Ammon's horn (tissue), 1 donor: Measurements from ENCODE around the gene STK32B.

Source experiments
- DNase-seq: peaks from one replicate; pipeline ENCODE4 v3.0.0-alpha.2; 2016; ENCODE audit warnings: low spot score

The STK32B gene

DNA sequence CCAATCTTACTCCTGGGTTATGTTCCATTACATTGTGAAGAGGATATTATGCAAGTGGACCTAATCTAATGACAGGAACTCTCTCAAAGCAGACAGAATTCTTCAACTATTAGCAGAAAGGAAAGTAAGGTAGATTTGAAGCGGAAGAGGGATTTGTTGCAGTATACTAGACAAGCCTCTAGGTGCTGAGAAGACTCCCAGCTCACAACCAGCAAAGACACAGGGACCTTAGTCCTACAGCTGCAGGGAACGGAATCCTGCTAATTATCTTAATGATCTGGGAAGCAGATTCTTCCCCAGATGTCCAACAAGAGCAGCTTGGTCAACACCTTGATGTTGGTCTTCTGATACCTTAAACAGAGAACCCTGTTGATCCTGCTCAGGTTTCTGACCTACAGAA lies 73.6 kb downstream of the STK32B start:
- no peak for DNase-seq

GRCh38 chr4:5125321-5125720 lies 74.0 kb downstream of the STK32B start:
- DNase-seq = no peak

- DNase-seq = no peak
Measured at GRCh38 chr4:5126231-5126630, 75.0 kb downstream of the STK32B start.

DNA sequence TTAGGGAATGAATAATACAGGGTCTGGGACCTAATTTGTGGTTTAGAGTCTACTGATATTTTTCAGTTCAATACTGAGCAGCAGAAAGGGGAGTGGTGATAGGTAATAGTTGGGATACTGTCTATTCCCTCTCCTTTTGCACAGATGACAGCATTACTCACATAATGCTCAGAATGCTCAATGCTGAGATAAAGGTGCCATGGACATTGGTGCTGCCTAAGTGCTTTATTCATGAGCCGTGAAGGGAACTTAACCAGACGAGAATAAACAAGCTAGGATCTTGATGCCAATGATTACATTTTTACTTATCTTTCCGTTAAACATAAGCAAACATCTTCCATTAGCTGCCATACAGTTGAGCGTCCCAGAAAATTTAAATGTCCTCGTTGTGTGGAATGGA lies 75.6 kb downstream of the STK32B start:
- DNase-seq = no peak

DNA sequence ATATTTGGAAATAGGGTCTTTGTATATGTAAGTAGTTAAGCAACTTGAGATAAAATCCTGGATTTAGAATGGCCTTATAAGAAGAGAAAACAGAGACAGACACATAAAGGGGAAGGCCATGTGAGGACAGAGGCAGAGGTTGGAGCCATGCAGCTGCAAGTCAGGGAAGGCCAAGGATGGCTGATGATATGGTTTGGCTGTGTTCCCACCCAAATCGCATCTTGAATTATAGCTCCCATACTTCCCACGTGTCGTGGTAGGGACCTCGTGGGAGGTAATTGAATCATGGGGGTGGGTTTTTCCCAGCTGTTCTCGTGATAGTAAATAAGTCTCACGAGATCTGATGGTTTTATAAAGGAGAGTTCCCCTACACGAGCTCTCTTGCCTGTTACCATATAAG lies 76.3 kb downstream of the STK32B start:
- no peak for DNase-seq

- DNase-seq = no peak
Measured at GRCh38 chr4:5128569-5128968, 77.3 kb downstream of the STK32B start.

- DNase-seq = no peak
Measured at GRCh38 chr4:5133201-5133600, 81.9 kb downstream of the STK32B start.

DNA sequence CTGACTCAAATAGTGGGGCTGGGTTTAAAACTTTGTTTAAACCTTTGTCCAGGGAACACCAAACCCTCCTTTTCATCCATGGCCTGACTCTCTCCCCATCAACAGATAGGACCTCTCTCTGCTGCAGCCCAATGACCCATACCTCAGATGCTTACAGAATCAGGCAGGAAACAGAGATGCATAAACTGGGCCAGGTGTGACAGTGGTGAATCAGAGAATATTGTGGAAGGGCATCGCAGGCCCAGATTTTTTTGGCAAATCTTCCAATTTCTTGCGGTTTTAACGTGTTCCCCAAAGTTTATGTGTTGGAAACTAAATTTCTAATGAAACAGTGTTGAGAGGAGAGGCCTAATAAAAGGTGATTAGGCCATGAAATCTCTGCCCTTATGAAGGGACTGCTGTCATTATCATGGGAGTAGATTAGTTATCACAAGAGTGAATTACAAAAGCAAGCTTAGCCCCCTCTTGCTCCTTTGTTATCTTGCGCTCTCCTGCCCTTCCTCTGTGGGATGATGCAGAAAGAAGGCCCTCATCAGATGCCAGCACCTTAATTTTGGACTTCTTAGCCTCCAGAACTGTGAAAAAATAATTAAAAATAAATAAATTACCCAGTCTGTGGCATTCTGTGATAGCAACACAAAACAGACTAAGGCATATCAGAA lies 82.8 kb downstream of the STK32B start:
- no peak for DNase-seq

DNA sequence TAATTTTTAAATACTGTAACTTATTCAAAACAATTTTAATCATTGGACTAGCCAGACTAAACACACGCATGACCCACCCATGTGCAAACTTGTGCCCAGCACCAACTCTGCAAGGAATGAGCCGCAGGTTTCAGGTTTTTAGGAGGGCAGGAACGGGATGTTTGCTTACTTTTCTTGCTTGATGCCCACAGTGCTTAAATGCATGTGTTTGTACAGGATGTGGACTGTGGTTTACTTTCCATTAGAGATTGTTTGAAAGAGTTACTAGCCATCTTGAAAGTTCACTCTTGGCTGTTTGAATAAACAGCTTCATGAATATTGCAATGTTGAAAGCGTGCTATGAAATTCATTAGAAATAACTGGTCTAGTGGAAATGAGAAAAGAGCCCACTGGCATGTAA lies 83.3 kb downstream of the STK32B start:
- no peak for DNase-seq

DNA sequence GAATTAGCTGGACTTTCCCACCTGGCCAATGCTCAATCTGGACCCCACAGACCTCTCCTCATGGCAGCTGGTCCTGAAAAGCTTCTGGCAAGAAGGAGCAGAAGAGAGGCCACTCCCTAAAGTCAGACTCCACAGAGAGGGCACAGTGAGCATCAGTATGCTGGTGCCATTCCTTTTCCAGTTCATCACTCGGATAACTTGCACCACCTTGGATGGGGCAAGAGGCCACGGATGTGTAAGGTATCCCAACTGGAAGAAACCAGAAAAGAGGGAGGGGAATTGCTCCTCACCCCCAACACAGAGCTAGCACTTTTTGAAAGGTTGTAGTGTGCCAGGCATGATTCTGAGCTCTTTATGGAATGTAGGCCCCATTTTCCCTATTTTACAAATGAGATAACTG lies 85.9 kb downstream of the STK32B start:
- DNase-seq = no peak

GRCh38 chr4:5137927-5138326 lies 86.6 kb downstream of the STK32B start:
- DNase-seq = no peak

DNA sequence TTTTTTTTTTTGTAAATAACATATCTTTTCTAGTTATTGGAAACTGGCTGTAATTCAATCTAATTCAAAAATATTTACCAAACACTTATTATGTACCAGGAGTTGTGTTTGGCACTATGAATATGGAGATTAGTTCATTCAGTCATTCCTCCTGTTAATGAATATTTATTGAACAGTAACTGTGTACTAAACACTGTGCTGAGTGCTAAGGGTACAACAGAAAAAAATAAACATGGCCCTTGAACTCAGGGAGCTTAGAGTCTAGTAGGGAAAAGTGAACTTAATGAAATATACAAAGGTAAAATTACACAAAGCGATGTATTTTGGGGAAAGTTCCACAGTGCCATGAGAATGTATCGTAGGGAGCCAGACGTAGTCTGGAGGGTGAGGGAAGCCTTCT lies 87.1 kb downstream of the STK32B start:
- no peak for DNase-seq

DNA sequence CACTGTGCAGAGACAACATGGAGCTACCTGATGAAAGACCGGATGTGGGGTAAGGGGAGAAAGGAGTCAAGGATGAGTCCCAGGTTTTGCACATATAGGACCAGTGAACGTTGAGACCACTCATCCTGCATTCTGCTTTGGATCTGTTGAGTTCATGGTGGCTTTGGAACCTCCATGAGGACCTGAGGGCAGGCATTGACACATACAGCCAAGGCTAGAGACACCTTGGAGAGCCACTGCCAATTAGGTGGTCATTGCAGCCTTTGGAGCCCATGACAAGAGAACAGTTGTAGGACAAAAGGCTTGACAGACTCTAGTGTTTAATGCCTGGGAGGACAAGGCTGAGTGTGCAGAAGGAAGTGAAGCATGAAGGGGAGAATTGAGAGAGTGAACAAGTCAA lies 87.9 kb downstream of the STK32B start:
- DNase-seq = no peak

GRCh38 chr4:5141802-5142201 lies 90.5 kb downstream of the STK32B start:
- no peak for DNase-seq

DNA sequence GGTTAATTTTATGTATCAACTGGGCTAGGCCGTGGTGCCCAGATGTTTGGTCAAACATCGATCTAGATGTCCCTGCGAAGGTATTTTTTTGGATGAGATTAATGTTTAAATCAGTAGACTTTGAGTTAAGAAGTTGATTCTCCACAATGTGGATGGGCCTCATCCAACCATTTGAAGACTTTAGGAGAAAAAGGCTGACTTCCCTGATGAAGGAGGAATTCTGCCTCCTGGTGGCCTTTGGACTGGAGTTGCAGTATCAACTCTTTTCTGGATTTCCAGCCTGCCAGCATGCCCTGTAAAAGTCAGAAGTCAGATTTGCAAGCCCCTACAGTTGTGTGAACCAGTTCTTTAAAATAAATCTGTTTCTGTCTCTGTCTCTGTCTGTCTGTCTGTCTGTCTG lies 91.4 kb downstream of the STK32B start:
- DNase-seq = peak; percentile 11

DNA sequence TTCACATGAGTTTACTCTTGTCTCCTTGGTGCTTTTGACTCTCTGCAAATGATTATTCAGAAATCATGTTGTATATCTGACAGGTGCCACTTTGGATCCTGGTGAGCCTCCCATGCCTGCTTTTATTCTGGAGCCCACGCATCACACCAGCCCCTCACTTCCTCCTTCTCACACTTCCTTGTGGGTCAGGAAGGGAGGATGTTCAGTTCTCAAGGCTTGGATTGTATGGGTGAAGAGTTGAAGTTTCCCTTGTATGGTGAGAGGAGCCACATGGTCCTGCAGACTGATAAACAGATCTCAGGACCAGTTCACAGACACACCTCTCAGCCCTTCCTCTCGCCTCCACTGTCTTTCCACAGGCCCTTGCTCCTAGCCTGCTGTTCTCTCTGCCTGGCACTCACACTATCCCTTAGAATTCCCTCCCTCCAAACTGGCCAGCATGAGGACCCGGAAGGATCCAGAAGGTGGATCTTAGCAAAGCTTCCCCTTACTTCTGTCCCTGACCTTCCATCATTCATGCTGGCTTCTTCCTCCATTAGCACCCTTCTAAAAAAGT lies 92.1 kb downstream of the STK32B start:
- no peak for DNase-seq

DNA sequence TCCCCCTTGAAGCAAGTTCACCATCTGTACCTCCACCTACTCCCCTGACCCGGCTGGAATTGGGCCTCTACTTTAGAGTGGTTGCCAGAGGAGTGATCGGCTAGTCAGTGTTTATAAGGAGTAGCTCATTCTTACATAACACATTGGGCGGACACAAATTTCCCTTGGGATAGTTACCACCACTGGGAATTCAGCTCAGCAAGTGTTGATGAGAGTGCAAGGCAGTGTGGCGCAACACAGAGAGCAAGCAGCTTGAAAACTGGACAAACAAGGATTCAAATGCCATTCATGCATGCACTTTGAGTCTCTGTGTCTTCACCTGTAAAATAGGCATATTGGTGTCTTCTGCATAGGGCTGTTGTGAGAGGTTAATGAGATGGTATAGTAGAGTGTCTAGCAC lies 92.7 kb downstream of the STK32B start:
- no peak for DNase-seq

- DNase-seq = no peak
Measured at GRCh38 chr4:5144384-5144783, 93.1 kb downstream of the STK32B start.

DNA sequence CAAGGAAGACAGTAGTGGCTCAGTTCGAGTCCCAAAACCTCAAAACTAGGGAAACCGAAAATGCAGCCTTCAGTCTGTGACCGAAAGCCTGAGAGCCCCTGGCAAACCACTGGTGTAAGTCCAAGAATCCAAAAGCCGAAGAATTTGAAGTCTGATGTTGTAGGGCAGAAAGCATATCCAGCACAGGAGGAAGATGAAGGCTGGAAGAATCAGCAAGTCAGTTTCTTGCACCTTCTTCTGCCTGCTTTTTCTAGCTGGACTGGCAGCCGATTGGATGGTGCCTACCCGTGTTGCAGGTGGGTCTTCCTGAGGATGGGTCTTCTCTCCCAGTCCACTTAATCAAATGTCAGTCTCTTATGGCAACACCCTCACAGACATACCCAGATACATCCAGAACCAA lies 95.0 kb downstream of the STK32B start:
- DNase-seq = no peak

DNA sequence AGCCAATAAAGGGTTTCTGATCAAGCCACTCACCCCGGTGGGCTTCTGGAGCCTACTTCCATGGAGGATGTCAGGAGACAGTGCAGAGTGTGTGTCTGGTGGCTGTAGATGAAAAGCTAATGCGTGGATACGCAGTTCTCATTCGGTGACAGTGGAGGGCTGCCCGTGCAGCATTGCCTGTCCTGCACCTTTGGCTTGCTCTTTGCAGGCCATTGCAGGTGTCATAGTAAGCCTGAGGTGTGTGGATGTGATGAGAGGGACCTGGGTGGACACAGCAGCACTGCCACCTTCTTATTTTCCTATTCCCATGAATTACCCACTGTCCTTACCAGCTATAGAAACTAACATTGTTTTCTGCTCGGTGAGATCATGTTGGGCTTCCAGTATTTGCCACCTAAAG lies 101.2 kb downstream of the STK32B start:
- no peak for DNase-seq

GRCh38 chr4:5156682-5157081 lies 105.4 kb downstream of the STK32B start:
- no peak for DNase-seq

DNA sequence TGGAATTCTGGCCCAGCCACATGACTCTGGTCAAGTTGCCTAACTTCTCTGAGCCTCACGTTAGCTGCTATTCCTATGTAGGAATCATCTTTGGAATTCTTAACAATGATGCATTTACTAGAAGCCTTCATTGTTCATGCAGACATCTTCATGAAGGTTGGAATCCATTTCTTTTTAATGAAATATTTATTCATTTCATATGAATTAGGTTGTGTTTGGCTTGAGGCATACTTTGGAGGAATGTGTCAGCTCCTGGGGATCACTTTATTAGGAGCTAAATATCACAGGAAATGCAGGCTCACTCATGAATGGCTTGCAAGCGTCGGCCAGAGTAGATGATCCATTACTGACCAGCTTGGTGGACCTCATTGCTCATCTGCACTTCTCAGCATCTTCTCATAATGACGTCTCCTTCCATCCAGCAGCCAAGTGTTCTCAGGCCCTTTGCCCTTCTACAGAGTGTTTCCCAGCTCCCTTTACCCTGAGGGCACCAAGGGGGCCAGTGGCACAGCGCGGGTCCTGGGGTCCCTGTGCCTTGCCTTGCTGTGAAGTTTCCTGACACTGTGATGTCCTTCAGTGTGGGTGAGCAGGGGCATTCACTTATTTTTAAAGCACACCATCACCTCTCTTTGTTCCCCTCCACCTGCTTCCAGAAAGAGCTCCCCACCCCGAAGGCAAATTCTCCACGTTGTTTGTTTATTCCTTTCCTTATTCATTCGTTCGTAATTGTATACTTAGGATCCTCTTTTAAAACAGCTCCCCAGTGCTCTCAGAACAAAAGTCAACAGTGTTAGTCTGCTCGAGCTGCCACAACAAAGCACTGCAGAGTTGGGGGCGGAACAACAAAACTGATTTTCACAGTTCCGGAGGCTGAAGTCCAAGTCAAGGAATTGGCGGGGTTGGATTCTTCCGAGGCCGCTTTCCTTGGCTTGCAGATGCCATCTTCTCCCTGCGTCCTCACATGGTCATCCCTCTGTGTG lies 106.8 kb downstream of the STK32B start:
- DNase-seq = no peak

- no peak for DNase-seq
Measured at GRCh38 chr4:5158825-5159224, 107.5 kb downstream of the STK32B start.
